H9 (cell line): Measurements from ENCODE around the gene PDLIM7. TPM values are rescaled to one million over a fixed set of nuclear protein-coding genes. Genes with fewer than 3 reads are reported as not detected.

Source experiments
- DNase-seq: peaks from one replicate; pipeline ENCODE4 v3.0.0-alpha.2; 2017
- H2AFZ ChIP-seq: one replicate; pipeline ENCODE4 v1.6.1; 2013; ENCODE audit warnings: mild to moderate bottlenecking, low read length, control low read depth, moderate library complexity
- H2AK5ac ChIP-seq: 2 replicates; pipeline ENCODE4 v1.6.1; 2013; ENCODE audit warnings: low read length, control low read depth, mixed read lengths; ENCODE audit not compliant: insufficient read length
- H2BK120ac ChIP-seq: one replicate; pipeline ENCODE4 v1.6.1; 2013; ENCODE audit warnings: low read depth, mild to moderate bottlenecking, low read length, control low read depth, inconsistent platforms; ENCODE audit not compliant: poor library complexity, severe bottlenecking
- H2BK12ac ChIP-seq: 2 replicates; pipeline ENCODE4 v1.6.1; 2013; ENCODE audit warnings: low read length, control low read depth, mixed read lengths, low read depth; ENCODE audit not compliant: insufficient read length
- H2BK15ac ChIP-seq: 2 replicates; pipeline ENCODE4 v1.6.1; 2013; ENCODE audit warnings: low read depth, low read length, control low read depth
- H2BK20ac ChIP-seq: one replicate; pipeline ENCODE4 v1.6.1; 2013; ENCODE audit warnings: low read depth, mild to moderate bottlenecking, low read length, control low read depth, inconsistent platforms; ENCODE audit not compliant: poor library complexity, severe bottlenecking
- H2BK5ac ChIP-seq: 2 replicates; pipeline ENCODE4 v1.6.1; 2013; ENCODE audit warnings: low read length, control low read depth, mixed read lengths; ENCODE audit not compliant: insufficient read length
- H3K14ac ChIP-seq: 2 replicates; pipeline ENCODE4 v1.6.1; 2013; ENCODE audit warnings: low read length, control low read depth; ENCODE audit not compliant: insufficient read depth
- H3K18ac ChIP-seq: 2 replicates; pipeline ENCODE4 v1.6.1; 2013; ENCODE audit warnings: low read depth, mild to moderate bottlenecking, mixed read lengths, low read length, control low read depth; ENCODE audit not compliant: insufficient read length
- H3K23ac ChIP-seq: 2 replicates; pipeline ENCODE4 v1.6.1; 2013; ENCODE audit warnings: low read length, control low read depth, mixed read lengths, low read depth; ENCODE audit not compliant: insufficient read length
- H3K23me2 ChIP-seq: 2 replicates; pipeline ENCODE4 v1.6.1; 2013; ENCODE audit warnings: low read depth, mild to moderate bottlenecking, mixed read lengths, low read length, control low read depth; ENCODE audit not compliant: insufficient read length, poor library complexity, severe bottlenecking
- H3K27ac ChIP-seq: 2 replicates; pipeline ENCODE4 v1.5.1; 2013; ENCODE audit warnings: low read length, control low read depth, mixed read lengths, low read depth; ENCODE audit not compliant: insufficient read length
- H3K27me3 ChIP-seq: 2 replicates; pipeline ENCODE4 v1.6.1; 2013; ENCODE audit warnings: low read length, control low read depth, inconsistent platforms; ENCODE audit not compliant: insufficient read depth
- H3K4ac ChIP-seq: 2 replicates; pipeline ENCODE4 v1.6.1; 2013; ENCODE audit warnings: low read depth, mild to moderate bottlenecking, control low read depth, inconsistent platforms, low read length, moderate library complexity
- H3K4me1 ChIP-seq: 2 replicates; pipeline ENCODE4 v1.6.1; 2013; ENCODE audit warnings: low read length, control low read depth, inconsistent platforms; ENCODE audit not compliant: insufficient read depth
- H3K4me2 ChIP-seq: 2 replicates; pipeline ENCODE4 v1.6.1; 2013; ENCODE audit warnings: low read length, control low read depth, mixed read lengths; ENCODE audit not compliant: insufficient read length, insufficient read depth
- H3K56ac ChIP-seq: 2 replicates; pipeline ENCODE4 v1.6.1; 2013; ENCODE audit warnings: low read depth, mild to moderate bottlenecking, mixed read lengths, low read length, control low read depth; ENCODE audit not compliant: insufficient read length
- H3K79me1 ChIP-seq: 2 replicates; pipeline ENCODE4 v1.6.1; 2013; ENCODE audit warnings: low read depth, mild to moderate bottlenecking, moderate library complexity, low read length, control low read depth, inconsistent platforms; ENCODE audit not compliant: insufficient read depth, poor library complexity, severe bottlenecking
- H3K79me2 ChIP-seq: 2 replicates; pipeline ENCODE4 v1.6.1; 2013; ENCODE audit warnings: low read length, control low read depth, inconsistent platforms; ENCODE audit not compliant: insufficient read depth
- H3K9ac ChIP-seq: 2 replicates; pipeline ENCODE4 v1.6.1; 2013; ENCODE audit warnings: low read length, control low read depth, mixed read lengths; ENCODE audit not compliant: insufficient read length; ENCODE audit errors: extremely low read depth
- H3K9me3 ChIP-seq: one replicate; pipeline ENCODE4 v1.6.1; 2013; ENCODE audit warnings: low read depth, low read length, inconsistent platforms; ENCODE audit not compliant: control insufficient read depth
- H3T11ph ChIP-seq: one replicate; pipeline ENCODE4 v1.6.1; 2013; ENCODE audit warnings: mild to moderate bottlenecking, low read length, control low read depth, inconsistent platforms
- H4K20me1 ChIP-seq: one replicate; pipeline ENCODE4 v1.6.1; 2013; ENCODE audit not compliant: control insufficient read depth, insufficient read length, insufficient read depth
- H4K5ac ChIP-seq: 2 replicates; pipeline ENCODE4 v1.6.1; 2013; ENCODE audit warnings: low read depth, mild to moderate bottlenecking, mixed read lengths, low read length, control low read depth; ENCODE audit not compliant: insufficient read length
- H4K8ac ChIP-seq: replicated peaks from 2 replicates; pipeline ENCODE4 v1.6.1; 2013; ENCODE audit warnings: low read length, control low read depth, mixed read lengths, low read depth; ENCODE audit not compliant: insufficient read length
- H4K91ac ChIP-seq: 2 replicates; pipeline ENCODE4 v1.6.1; 2013; ENCODE audit warnings: low read depth, mild to moderate bottlenecking, moderate library complexity, mixed read lengths, low read length, control low read depth; ENCODE audit not compliant: insufficient read length
- H3K27ac Mint-ChIP-seq, 3 experiments: 2 replicates in 2 of 3; 3 replicates in 1 of 3; pipeline ENCODE4 v1.8.0; 2020 to 2021; ENCODE audit warnings: mixed read lengths in 3 of 3, mild to moderate bottlenecking in 1 of 3, moderate library complexity in 1 of 3
- H3K27me3 Mint-ChIP-seq: 2 replicates; pipeline ENCODE4 v1.8.0; 2021; ENCODE audit warnings: low read depth, mild to moderate bottlenecking, moderate library complexity, mixed read lengths
- H3K36me3 Mint-ChIP-seq, 3 experiments: 2 replicates in 2 of 3; 3 replicates in 1 of 3; pipeline ENCODE4 v1.8.0; 2020 to 2021; ENCODE audit warnings: low read depth in 3 of 3, mixed read lengths in 3 of 3; ENCODE audit not compliant: insufficient read depth in 1 of 3
- H3K4me1 Mint-ChIP-seq, 2 experiments: 2 replicates each; pipeline ENCODE4 v1.8.0; 2020; ENCODE audit warnings: mixed read lengths in 2 of 2
- H3K4me3 Mint-ChIP-seq, 2 experiments: 2 replicates in 1 of 2; 3 replicates in 1 of 2; pipeline ENCODE4 v1.8.0; 2020 to 2021; ENCODE audit warnings: mild to moderate bottlenecking in 2 of 2, mixed read lengths in 2 of 2, moderate library complexity in 1 of 2
- H3K9me3 Mint-ChIP-seq, 2 experiments: 2 replicates in 1 of 2; 3 replicates in 1 of 2; pipeline ENCODE4 v1.8.0; 2020; ENCODE audit warnings: mild to moderate bottlenecking in 2 of 2, mixed read lengths in 2 of 2, moderate library complexity in 1 of 2
- WGBS: extraction: QIAGEN DNeasy Blood & Tissue Kit; methylation state at CpG from one replicate; pipeline ENCODE4 v1.1.7; 2013; ENCODE audit warnings: missing lambda C conversion rate, low lambda C conversion rate, mixed read lengths; ENCODE audit not compliant: insufficient read length; ENCODE audit errors: extremely low coverage; 5-methylcytosine and 5-hydroxymethylcytosine counted together
- total RNA-seq: library from RNA; stranded (reverse); gene quantifications from 2 replicates; pipeline ENCODE4 v1.2.1, GENCODE V29; 2021
- TF ChIP-seq, protein P1 (sequence below): fragments of 200-600 bp; sonication (generic); conservative IDR thresholded peaks from 3 replicates; pipeline ENCODE4 v1.8.0; 2021; ENCODE audit warnings: antibody characterized with exemption, mild to moderate bottlenecking

The PDLIM7 gene
- total RNA-seq, 1 experiment from 2014 or later = 137 TPM

DNA sequence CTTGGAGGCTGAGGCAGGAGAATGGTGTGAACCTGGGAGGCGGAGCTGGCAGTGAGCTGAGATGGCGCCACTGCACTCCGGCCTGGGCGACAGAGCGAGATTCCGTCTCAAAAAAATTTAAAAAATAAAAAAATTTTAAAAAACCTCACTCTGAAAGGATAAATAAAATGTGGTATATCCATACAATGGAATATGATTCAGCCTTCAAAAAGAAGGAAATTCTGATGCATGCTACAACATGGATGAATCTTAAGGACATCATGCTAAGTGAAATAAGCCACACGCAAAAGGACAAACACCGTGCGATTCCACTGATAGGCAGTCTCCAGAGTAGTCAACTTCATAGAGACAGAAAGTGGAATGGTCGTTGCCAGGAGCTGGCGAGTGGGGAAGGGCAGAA is 32.4 kb downstream of the PDLIM7 start:
- Histone ChIP-seq H3K9me3 (no peaks in the 10 kb centered on the region), H2BK5ac (no peak overlapping the region), H3K4me2 (no peak overlapping the region), H4K20me1 (no peaks in the 10 kb centered on the region), H3K23ac (no peak overlapping the region), H2AK5ac (no peak overlapping the region), H3K56ac (no peak overlapping the region), H2BK15ac (no peak overlapping the region), H2BK12ac (no peak overlapping the region), H2BK120ac (no peak overlapping the region), H3K23me2 (no peaks in the 10 kb centered on the region), H4K8ac (no peak overlapping the region), H3K14ac (no peak overlapping the region), H3K79me2 (peaks cover 2% of the 10 kb centered on the region; the same call in 1 of the 2 replicates), H3K18ac (no peak overlapping the region), H3T11ph (no peak overlapping the region), H3K4me1 (peaks cover under 1% of the 10 kb centered on the region; the same call in 1 of the 2 replicates), H4K5ac (no peak overlapping the region), H3K79me1 (peaks cover 4% of the 10 kb centered on the region), H3K9ac (no peak overlapping the region), H4K91ac (no peak overlapping the region), H3K27ac (no peak overlapping the region), H2BK20ac (no peak overlapping the region), H3K27me3 (no peaks in the 10 kb centered on the region), H3K4ac (no peak overlapping the region), H2AFZ (no peak overlapping the region)
- WGBS = no CpG with 5 or more reads among the region's 11 CpGs
- Mint-ChIP-seq H3K27ac (no peak overlapping the region), H3K36me3 (peaks cover 63 to 88% (median 86%) of the 10 kb centered on the region in 3 experiments), H3K4me3 (no peak overlapping the region), H3K27me3 (no peaks in the 10 kb centered on the region; the same call in 1 of the 2 replicates), H3K9me3 (peaks cover 2 to 11% of the 10 kb centered on the region in 2 experiments; a peak in 1 of 5 replicates), H3K4me1 (peaks cover 3 to 17% of the 10 kb centered on the region in 2 experiments; a peak in 3 of 4 replicates)
- TF ChIP-seq, protein P1, sequence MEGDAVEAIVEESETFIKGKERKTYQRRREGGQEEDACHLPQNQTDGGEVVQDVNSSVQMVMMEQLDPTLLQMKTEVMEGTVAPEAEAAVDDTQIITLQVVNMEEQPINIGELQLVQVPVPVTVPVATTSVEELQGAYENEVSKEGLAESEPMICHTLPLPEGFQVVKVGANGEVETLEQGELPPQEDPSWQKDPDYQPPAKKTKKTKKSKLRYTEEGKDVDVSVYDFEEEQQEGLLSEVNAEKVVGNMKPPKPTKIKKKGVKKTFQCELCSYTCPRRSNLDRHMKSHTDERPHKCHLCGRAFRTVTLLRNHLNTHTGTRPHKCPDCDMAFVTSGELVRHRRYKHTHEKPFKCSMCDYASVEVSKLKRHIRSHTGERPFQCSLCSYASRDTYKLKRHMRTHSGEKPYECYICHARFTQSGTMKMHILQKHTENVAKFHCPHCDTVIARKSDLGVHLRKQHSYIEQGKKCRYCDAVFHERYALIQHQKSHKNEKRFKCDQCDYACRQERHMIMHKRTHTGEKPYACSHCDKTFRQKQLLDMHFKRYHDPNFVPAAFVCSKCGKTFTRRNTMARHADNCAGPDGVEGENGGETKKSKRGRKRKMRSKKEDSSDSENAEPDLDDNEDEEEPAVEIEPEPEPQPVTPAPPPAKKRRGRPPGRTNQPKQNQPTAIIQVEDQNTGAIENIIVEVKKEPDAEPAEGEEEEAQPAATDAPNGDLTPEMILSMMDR = no peak
- no peak for DNase-seq
